ENCODE measurements around the gene TRIM32.

TRIM32 gene

GRCh38 chr9:116706310-116707290 lies 19.5 kb downstream of the TRIM32 start:
- DNase-seq, result no peak

- no peak for DNase-seq
Measured at GRCh38 chr9:116712781-116713180, 25.7 kb downstream of the TRIM32 start.

- no peak for DNase-seq
Measured at GRCh38 chr9:116713271-116713670, 26.2 kb downstream of the TRIM32 start.

- no peak for DNase-seq
Measured at GRCh38 chr9:116715751-116716150, 28.6 kb downstream of the TRIM32 start.

GRCh38 chr9:116716438-116716837 lies 29.3 kb downstream of the TRIM32 start:
- no peak for DNase-seq

DNA sequence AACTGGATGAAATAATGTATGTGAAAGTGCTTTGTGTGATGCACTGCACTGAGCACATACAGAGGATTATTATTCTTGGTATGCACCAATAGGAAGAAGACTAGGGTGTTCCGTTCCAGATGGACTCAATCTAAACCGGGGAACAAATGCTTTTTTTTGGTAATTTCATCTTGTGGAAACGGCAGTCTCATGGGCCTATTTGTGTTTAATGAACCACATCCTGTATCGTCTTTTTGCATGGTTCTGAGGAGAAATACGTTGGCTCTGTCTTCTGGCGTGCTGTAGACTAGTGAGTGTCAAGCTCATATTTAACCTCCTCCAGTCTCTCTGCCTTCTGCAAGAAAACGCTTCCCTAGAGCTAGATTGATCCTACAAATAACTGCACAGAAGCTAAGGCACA lies 30.0 kb downstream of the TRIM32 start:
- DNase-seq, result no peak

GRCh38 chr9:116718111-116718510 lies 31.0 kb downstream of the TRIM32 start:
- DNase-seq, result no peak

GRCh38 chr9:116720111-116720510 lies 33.0 kb downstream of the TRIM32 start:
- no peak for DNase-seq

- DNase-seq, result no peak
Measured at GRCh38 chr9:116721411-116721810, 34.3 kb downstream of the TRIM32 start.

DNA sequence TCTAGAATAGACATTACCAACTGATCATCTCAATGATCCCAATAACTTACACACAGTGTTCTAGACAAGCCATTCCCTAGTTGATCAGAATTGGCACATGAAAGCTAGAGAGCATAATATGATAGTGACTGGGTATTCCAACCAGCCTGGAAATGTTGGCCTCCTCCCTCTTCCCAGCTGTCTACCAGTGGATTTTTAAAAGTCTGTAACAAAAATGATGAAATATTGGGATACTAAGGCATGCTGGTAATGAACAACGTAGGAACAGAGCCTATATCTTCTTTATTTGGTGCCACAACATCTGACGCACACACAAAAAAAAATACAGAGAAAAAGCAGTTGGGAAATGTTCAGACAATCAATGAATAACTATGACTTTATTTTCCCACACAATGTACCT lies 34.8 kb downstream of the TRIM32 start:
- DNase-seq, result no peak

- DNase-seq, result no peak
Measured at GRCh38 chr9:116724123-116724522, 37.0 kb downstream of the TRIM32 start.

DNA sequence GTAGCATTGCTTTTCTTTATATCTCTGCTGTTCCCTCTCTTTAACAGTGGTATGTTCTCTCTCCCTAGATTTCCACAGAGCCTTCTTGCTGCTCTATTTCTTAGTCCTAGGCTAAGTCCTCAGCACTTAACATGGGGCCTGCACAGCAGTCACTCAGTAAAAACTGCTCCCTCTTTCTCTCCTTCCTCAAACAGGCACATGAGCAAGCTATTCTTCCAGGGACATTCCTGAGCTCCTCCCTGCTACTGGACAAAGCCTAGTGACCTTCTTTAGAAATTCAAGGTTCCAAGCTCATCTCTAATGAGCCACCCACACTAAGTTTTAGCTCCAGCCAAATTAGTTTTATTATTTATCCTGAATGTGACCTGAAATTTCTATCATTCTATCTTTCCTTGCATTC lies 39.5 kb downstream of the TRIM32 start:
- DNase-seq, result no peak

GRCh38 chr9:116733010-116733641 lies 46.0 kb downstream of the TRIM32 start:
- DNase-seq, result no peak

DNA sequence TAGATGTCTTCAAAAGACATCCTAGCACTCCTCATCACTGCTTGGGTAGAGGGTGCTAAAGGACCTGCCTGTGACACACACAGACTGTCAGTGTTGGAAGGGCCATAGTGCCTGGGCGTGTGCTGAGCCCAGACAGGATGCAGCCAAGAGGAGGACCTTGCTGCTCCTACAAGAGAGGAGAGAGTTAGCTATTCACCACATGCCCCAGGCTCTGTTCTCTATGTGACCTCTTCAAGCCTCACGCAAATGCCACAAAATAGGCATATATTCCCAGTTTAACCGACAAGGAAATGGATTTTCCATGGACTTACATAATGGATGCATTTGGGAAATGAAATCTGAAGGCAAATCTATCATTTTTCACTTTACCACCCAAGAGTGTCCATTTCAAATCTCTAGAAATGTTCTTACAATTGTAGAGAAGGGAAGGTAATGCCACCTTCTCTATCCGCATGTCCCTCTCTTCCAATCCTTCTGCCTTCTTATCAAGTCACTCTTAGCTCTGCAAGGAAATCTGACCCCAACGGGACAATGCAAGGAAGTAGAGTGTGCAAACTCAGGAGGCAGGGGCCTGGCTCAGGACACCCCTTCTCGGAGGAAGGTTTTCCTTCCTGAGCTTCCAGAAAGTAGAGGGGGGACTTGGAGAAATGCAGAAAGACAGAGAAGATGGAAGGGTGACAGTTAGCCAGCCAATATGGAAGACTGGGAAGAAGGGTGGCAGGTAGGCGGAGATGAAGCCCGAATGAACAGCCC lies 49.5 kb downstream of the TRIM32 start:
- DNase-seq, result no peak

DNA sequence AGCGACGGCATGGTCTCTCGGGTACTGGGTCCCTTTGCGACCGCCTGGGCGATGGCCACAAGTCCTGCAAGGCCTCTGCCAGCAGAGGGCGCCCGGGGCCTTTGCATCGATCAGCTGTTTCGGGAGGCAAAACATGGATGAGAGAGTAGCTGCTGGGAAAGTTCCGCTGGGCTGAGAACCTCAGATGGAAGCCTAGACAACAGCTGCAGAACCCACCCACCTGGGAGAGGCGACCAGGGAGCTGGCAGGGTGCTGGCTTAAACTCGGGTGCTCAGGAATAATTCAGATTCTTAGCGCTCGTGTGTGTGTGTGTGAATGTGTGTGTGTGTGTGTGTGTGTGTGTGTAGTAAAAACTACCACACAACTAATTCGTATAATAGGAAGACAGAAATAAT lies 50.0 kb downstream of the TRIM32 start:
- DNase-seq, result peak; percentile 45 to 80

DNA sequence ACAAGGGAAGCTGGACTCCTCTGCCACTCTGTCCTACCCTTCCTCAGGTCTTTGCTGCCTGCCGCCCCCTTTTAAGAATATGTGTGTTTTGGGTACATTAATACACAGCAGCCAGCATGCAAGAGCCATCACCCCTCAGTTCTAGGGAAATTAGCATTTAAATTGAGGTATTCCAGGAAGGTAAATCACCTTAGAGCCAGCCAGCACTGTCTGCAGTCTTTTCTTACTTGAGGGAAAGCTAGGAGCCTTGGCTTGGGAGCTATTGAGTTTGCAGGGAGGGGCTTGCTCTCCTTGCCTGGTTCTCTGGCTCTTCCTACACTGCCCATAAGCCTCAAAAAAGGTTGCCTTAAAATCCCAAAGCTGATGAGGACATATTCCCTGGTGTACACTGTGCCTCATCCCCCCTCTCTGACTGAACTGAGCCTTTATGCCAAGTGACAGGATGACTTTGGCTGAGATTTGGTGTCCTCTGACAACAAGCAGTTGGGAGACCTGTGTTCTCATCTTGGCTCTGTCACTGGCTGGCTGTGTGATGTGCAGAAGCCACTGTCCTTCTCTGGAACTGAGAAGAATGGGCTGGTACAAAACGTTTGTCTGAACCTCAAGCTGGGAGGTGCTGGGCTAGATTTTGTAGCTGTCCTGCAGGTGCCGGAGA lies 54.1 kb downstream of the TRIM32 start:
- DNase-seq, result no peak

GRCh38 chr9:116741742-116742141 lies 54.6 kb downstream of the TRIM32 start:
- DNase-seq, result no peak

GRCh38 chr9:116749176-116749575 lies 62.1 kb downstream of the TRIM32 start:
- no peak for DNase-seq

DNA sequence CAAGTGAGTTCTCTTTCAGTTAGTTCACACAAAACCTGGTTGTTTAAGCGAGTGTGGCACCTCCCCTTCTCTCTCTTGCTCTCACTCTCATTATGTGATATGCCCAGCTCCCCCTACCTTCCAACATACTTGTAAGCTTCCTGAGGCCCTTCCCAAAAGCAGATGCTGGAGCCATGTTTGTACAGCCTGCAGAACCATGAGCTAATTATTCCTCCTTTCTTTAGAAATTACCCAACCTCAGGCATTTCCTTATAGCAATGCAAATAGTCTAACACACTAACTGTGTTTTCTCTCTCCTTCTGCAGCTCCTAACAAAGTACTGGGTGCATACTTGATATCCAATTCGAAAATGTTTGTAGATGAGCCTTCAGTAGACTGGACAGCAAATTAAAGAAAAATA lies 62.7 kb downstream of the TRIM32 start:
- no peak for DNase-seq

DNA sequence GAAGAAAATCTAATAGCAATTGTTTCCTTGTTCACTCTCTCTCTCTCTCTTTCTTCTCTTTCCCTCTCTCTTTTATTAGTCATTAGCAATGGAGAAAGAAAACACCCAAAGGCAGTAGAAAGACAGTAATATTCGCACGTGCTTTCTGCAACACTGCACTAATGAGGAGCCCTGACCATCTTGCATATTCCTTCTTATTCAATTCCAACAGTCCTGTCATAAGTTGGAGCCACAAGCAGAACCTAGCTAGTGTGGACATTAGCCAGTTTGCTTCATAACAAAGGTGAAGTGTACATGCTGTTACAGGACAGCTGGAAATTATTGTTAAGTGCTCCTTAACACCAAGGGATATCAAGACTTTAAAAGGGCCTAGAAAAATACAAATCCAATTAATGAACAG lies 63.4 kb downstream of the TRIM32 start:
- no peak for DNase-seq

Measured in hippocampal formation (tissue), 2 donors.